HCT116 (cell line): Measurements from ENCODE around the gene CBX5. TPM values are rescaled to one million over a fixed set of nuclear protein-coding genes. Genes with fewer than 3 reads are reported as not detected.
A peak's percentile ranks its signal among the peaks of the same experiment; 100 is the strongest.

Source experiments
- ATAC-seq: fragments of 200-7000 bp; cut with Tn5 transposase; 2 replicates; pipeline ENCODE4 v1.9.1; 2020; ENCODE audit warnings: mild to moderate bottlenecking, moderate library complexity
- BruUV-seq: library from RNA; stranded (reverse); fragments of 400-500 nt; replicated peaks from 2 replicates; lab custom pipeline; 2021; lab: Mats Ljungman, UMichigan
- CTCF ChIA-PET: fragments of 300-600 bp; sonication (Branson Sonifier 250); formaldehyde crosslinking; loops from one replicate; lab custom pipeline; 2021; ENCODE audit warnings: antibody characterized with exemption; lab: Charles Lee
- POLR2A ChIA-PET: fragments of 300-600, 350-600 bp; sonication (Branson Sonifier 250); formaldehyde crosslinking; loops from one replicate; lab custom pipeline; 2021; ENCODE audit warnings: antibody characterized with exemption; lab: Charles Lee
- RAD21 ChIA-PET, 2 experiments: fragments of 300-600 bp; sonication (Branson Sonifier 250); formaldehyde crosslinking; loops; one replicate each; lab custom pipeline; 2023; ENCODE audit warnings: low total read pairs in 2 of 2; ENCODE audit not compliant: uncharacterized antibody in 2 of 2, unreplicated experiment in 2 of 2, low non-redundant PET in 1 of 2; lab: Charles Lee
- DNase-seq: peaks from one replicate; pipeline ENCODE4 v3.0.0-alpha.2; 2010; ENCODE audit warnings: low read depth, low spot score
- H2AFZ ChIP-seq: fragments of 200-600 bp; shearing (Covaris generic), sonication (generic); 2 replicates; pipeline ENCODE4 v1.6.1; 2017; ENCODE audit warnings: low read depth, mixed run types, mixed read lengths, antibody characterized with exemption, low read length; ENCODE audit not compliant: poor library complexity, severe bottlenecking
- H3K27ac ChIP-seq: 2 replicates; pipeline ENCODE4 v1.5.1; 2012; ENCODE audit warnings: low read depth, low read length
- H3K27me3 ChIP-seq: fragments of 200-600 bp; sonication (generic); 2 replicates; pipeline ENCODE4 v1.6.1; 2016; ENCODE audit warnings: mixed run types, low read length, mixed read lengths; ENCODE audit not compliant: insufficient read depth
- H3K36me3 ChIP-seq, 2 experiments: fragments of 200-500 bp in 1 of 2; fragments of 200-600 bp in 1 of 2; sonication (Bioruptor generic) in 1 of 2; sonication (generic) in 1 of 2; 2 replicates each; pipeline versions ENCODE4 v1.5.1 to v1.6.1; 2014 to 2016; ENCODE audit warnings: low read length in 2 of 2, inconsistent platforms in 1 of 2, mixed read lengths in 1 of 2, mixed run types in 1 of 2; ENCODE audit not compliant: insufficient read depth in 2 of 2, control insufficient read depth in 1 of 2
- H3K4me1 ChIP-seq, 2 experiments: fragments of 200-600 bp in 1 of 2; sonication (generic) in 1 of 2; 2 replicates each; pipeline versions ENCODE4 v1.5.1 to v1.6.1; 2012 to 2017; ENCODE audit warnings: low read length in 2 of 2, inconsistent platforms in 1 of 2, mild to moderate bottlenecking in 1 of 2, mixed read lengths in 1 of 2, mixed run types in 1 of 2, moderate library complexity in 1 of 2; ENCODE audit not compliant: insufficient read depth in 2 of 2, control insufficient read depth in 1 of 2
- H3K4me2 ChIP-seq: fragments of 200-600 bp; sonication (generic); 2 replicates; pipeline ENCODE4 v1.6.1; 2017; ENCODE audit warnings: mixed run types, low read length, mixed read lengths
- H3K4me3 ChIP-seq, 2 experiments: fragments of 200-600 bp in 1 of 2; sonication (generic) in 1 of 2; replicated peaks in 1 of 2; 2 replicates each; pipeline ENCODE4 v1.5.1; 2011 to 2016; ENCODE audit warnings: low read length in 2 of 2, control low read depth in 1 of 2, low read depth in 1 of 2, mild to moderate bottlenecking in 1 of 2, mixed read lengths in 1 of 2, mixed run types in 1 of 2
- H3K79me2 ChIP-seq: fragments of 200-600 bp; sonication (generic); 2 replicates; pipeline ENCODE4 v1.6.1; 2017; ENCODE audit warnings: mild to moderate bottlenecking, mixed run types, low read length, moderate library complexity, mixed read lengths; ENCODE audit not compliant: insufficient read depth
- H3K9ac ChIP-seq: fragments of 200-600 bp; sonication (generic); 2 replicates; pipeline ENCODE4 v1.6.1; 2016; ENCODE audit warnings: low read length, mixed read lengths
- H3K9me2 ChIP-seq: fragments of 200-600 bp; sonication (generic), shearing (Covaris generic); 2 replicates; pipeline ENCODE4 v1.6.1; 2017; ENCODE audit warnings: mixed run types, mild to moderate bottlenecking, moderate library complexity; ENCODE audit not compliant: insufficient read depth
- H3K9me3 ChIP-seq, 2 experiments: fragments of 200-500 bp in 1 of 2; fragments of 200-600 bp in 1 of 2; sonication (Bioruptor generic) in 1 of 2; sonication (generic) in 1 of 2; 2 replicates each; pipeline ENCODE4 v1.6.1; 2014 to 2017; ENCODE audit warnings: low read length in 2 of 2, mixed read lengths in 2 of 2, inconsistent platforms in 1 of 2, low read depth in 1 of 2, mild to moderate bottlenecking in 1 of 2, mixed run types in 1 of 2, moderate library complexity in 1 of 2; ENCODE audit not compliant: control insufficient read depth in 1 of 2, insufficient read depth in 1 of 2
- H4K20me1 ChIP-seq: fragments of 200-600 bp; sonication (generic), shearing (Covaris generic); 2 replicates; pipeline ENCODE4 v1.6.1; 2017; ENCODE audit warnings: mixed run types, mild to moderate bottlenecking, moderate library complexity; ENCODE audit not compliant: insufficient read depth
- CBX3 ChIP-seq: IDR thresholded peaks from 2 replicates; pipeline ENCODE4 v1.6.1; 2012; ENCODE audit warnings: low read depth
- CEBPB ChIP-seq: IDR thresholded peaks from 2 replicates; pipeline ENCODE4 v1.6.1; 2012; ENCODE audit warnings: low read depth
- CTCF ChIP-seq, 3 experiments: fragments of 200-600 bp in 1 of 3; sonication (generic) in 1 of 3; IDR thresholded peaks in 2 of 3; conservative IDR thresholded peaks in 1 of 3; 2 replicates each; pipeline ENCODE4 v1.5.1; 2012 to 2017; ENCODE audit warnings: low read depth in 2 of 3, low read length in 2 of 3, antibody characterized with exemption in 1 of 3, borderline replicate concordance in 1 of 3, control low read depth in 1 of 3, mild to moderate bottlenecking in 1 of 3, mixed read lengths in 1 of 3, mixed run types in 1 of 3, moderate library complexity in 1 of 3; ENCODE audit not compliant: insufficient read depth in 1 of 3
- EZH2phosphoT487 ChIP-seq: fragments of 200-600 bp; IDR thresholded peaks from 2 replicates; pipeline ENCODE4 v1.6.1; 2018; ENCODE audit warnings: antibody characterized with exemption, borderline replicate concordance
- FOSL1 ChIP-seq: IDR thresholded peaks from 2 replicates; pipeline ENCODE4 v1.6.1; 2012; ENCODE audit warnings: low read depth
- JUND ChIP-seq: IDR thresholded peaks from 2 replicates; pipeline ENCODE4 v1.6.1; 2012
- RAD21 ChIP-seq: IDR thresholded peaks from 2 replicates; pipeline ENCODE4 v1.6.1; 2012; ENCODE audit warnings: low read depth, mild to moderate bottlenecking
- SIN3A ChIP-seq: IDR thresholded peaks from 2 replicates; pipeline ENCODE4 v1.6.1; 2012; ENCODE audit warnings: low read depth
- SP1 ChIP-seq: IDR thresholded peaks from 2 replicates; pipeline ENCODE4 v1.6.1; 2012; ENCODE audit warnings: low read depth
- SRF ChIP-seq: IDR thresholded peaks from 2 replicates; pipeline ENCODE4 v1.6.1; 2012; ENCODE audit warnings: low read depth
- TCF7L2 ChIP-seq: IDR thresholded peaks from 2 replicates; pipeline ENCODE4 v1.7.0; 2011; ENCODE audit warnings: borderline replicate concordance, inconsistent platforms; ENCODE audit not compliant: insufficient read depth, insufficient read length; ENCODE audit errors: extremely low read depth
- YY1 ChIP-seq: IDR thresholded peaks from 2 replicates; pipeline ENCODE4 v1.6.1; 2011; ENCODE audit warnings: low read length, low read depth, moderate library complexity, mild to moderate bottlenecking; ENCODE audit not compliant: insufficient replicate concordance; ENCODE audit errors: extremely low read depth
- ZBTB33 ChIP-seq: IDR thresholded peaks from 2 replicates; pipeline ENCODE4 v1.6.1; 2011; ENCODE audit warnings: mild to moderate bottlenecking, low read length, moderate library complexity; ENCODE audit not compliant: insufficient replicate concordance; ENCODE audit errors: extremely low read depth
- ZNF274 ChIP-seq: fragments of 200-500 bp; sonication (Bioruptor generic); IDR thresholded peaks from 2 replicates; pipeline ENCODE4 v1.6.1; 2014; ENCODE audit warnings: mild to moderate bottlenecking, low read depth, low read length, inconsistent platforms
- intact Hi-C: fragments of 100-400 bp; cut with micrococcal nuclease; formaldehyde crosslinking; loops from 2 replicates; pipeline ENCODE4 v1.10.0; 2022
- total RNA-seq: library from RNA; stranded (reverse); gene quantifications from one replicate; pipeline ENCODE4 v1.2.1, GENCODE V29; 2021; ENCODE audit not compliant: unreplicated experiment

CBX5 gene
- total RNA-seq, 1 experiment from 2014 or later = 72.3 TPM

GRCh38 chr12:54207539-54208294 lies 72.2 kb downstream of the CBX5 start (continued):
- TF ChIP-seq CTCF (IDR thresholded peaks at IDR 0.05 in 2 of 3, conservative IDR thresholded peaks at IDR 0.05 in 1 of 3; ENCODE audit: borderline replicate concordance in 1 of 3, insufficient read depth in 1 of 3, low read depth in 2 of 3, low read length in 2 of 3) = peak; percentile 92 to 98 (median 96)
- no peak for TF ChIP-seq FOSL1
- no peak for TF ChIP-seq CEBPB
- peak; percentile 93 for TF ChIP-seq RAD21

GRCh38 chr12:54206791-54207190 lies 73.1 kb downstream of the CBX5 start:
- no peaks in the 10 kb centered on the region for H3K9me2 ChIP-seq
- intact Hi-C loops = loop anchor here (5.0 kb wide), 1 partner anchor 439 kb away; no protein-coding TSS in a partner anchor
- no peaks in the 10 kb centered on the region for H3K79me2 ChIP-seq
- no peaks in the 10 kb centered on the region for H4K20me1 ChIP-seq
- ChIA-PET RAD21 (interaction anchor here in 1 of 2 experiments (1.4 to 2.0 kb wide), 2 partner anchors 174 to 189 kb away, joined by 6 to 7 read pairs; partner anchors contain the start of gene HOXC5), CTCF (interaction anchor here (0.5 to 3.4 kb wide), 13 partner anchors 12 to 460 kb away, joined by 3 to 18 read pairs (median 6); partner anchors contain the start of genes COPZ1, HOXC5, HOXC8 and HOXC9), POLR2A (interaction anchor here (1.3 kb wide), 1 partner anchor 207 kb away, joined by 4 read pairs; the partner anchor contains the start of gene HOXC9)
- DNase-seq (no peak), ATAC-seq (no peak)
- H3K4me2 ChIP-seq = no peak overlapping the region
- H3K4me1 ChIP-seq = peaks cover 2 to 10% of the 10 kb centered on the region in 2 experiments; a peak in 3 of 4 replicates
- no peaks in the 10 kb centered on the region for H3K36me3 ChIP-seq
- TF ChIP-seq JUND (no peak), YY1 (no peak), SRF (no peak), ZBTB33 (no peak), CEBPB (no peak), ZNF274 (no peak), TCF7L2 (no peak), EZH2phosphoT487 (no peak), FOSL1 (no peak), RAD21 (no peak), CBX3 (no peak), SP1 (no peak), SIN3A (no peak)
- no peak overlapping the region for H2AFZ ChIP-seq
- no peak overlapping the region for H3K27ac ChIP-seq
- no peaks in the 10 kb centered on the region for H3K9me3 ChIP-seq
- no peak overlapping the region for H3K9ac ChIP-seq
- H3K4me3 ChIP-seq = no peak overlapping the region
- no peaks in the 10 kb centered on the region for H3K27me3 ChIP-seq
- no TSS peak for BruUV-seq
